Fibroblast of villous mesenchyme (primary cell): Measurements from ENCODE around the gene JMJD8. TPM values are rescaled to one million over a fixed set of nuclear protein-coding genes. Genes with fewer than 3 reads are reported as not detected.

Experiments used
- DNase-seq: peaks from one replicate; pipeline ENCODE4 v3.0.0-alpha.2; 2010; ENCODE audit warnings: low read depth
- H3K4me3 ChIP-seq: 2 replicates; pipeline ENCODE4 v1.5.1; 2011; ENCODE audit warnings: low read depth, mild to moderate bottlenecking, low read length
- CTCF ChIP-seq: IDR thresholded peaks from 2 replicates; pipeline ENCODE4 v1.5.1; 2012; ENCODE audit warnings: low read depth, mild to moderate bottlenecking, low read length; ENCODE audit not compliant: insufficient read depth
- total RNA-seq: library from RNA; depleted of rRNA; stranded (reverse); fragments of >200 nt; gene quantifications from 2 replicates; pipeline ENCODE4 v1.2.3, GENCODE V29; 2012

Gene JMJD8
- total RNA-seq, 1 donor, result 36.3 TPM

- no peak for DNase-seq
- H3K4me3 ChIP-seq, result no peak overlapping the region
- TF ChIP-seq CTCF, result no peak
Observed at GRCh38 chr16:638836-639235, 45.3 kb downstream of the JMJD8 start.

DNA sequence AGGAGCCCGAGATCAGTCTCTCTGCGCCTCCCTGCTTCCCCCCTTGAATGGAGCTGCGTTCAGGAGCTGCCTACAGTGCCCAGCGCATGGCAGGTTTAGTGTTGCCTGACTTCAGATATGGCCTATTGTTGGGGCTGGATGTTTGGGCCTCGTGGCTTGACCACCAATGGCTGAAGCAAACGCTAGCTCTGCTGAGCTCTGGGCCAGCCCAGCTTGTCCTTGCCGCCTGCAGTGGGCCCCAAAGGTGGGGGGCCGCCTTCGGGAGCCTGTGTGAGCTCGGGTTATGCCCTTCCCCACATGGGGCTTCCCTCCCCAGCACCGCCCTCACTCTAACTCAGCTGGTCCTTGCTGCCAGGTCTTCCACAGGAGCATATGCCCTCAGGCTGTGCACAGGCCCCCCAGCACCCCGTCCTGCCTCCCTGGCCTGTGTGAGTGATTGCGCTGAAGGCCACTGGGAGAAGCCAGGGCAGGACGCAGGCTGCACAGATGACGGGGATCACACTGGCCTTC is 46.0 kb downstream of the JMJD8 start:
- no peak for TF ChIP-seq CTCF
- H3K4me3 ChIP-seq, result no peak overlapping the region
- no peak for DNase-seq

DNA sequence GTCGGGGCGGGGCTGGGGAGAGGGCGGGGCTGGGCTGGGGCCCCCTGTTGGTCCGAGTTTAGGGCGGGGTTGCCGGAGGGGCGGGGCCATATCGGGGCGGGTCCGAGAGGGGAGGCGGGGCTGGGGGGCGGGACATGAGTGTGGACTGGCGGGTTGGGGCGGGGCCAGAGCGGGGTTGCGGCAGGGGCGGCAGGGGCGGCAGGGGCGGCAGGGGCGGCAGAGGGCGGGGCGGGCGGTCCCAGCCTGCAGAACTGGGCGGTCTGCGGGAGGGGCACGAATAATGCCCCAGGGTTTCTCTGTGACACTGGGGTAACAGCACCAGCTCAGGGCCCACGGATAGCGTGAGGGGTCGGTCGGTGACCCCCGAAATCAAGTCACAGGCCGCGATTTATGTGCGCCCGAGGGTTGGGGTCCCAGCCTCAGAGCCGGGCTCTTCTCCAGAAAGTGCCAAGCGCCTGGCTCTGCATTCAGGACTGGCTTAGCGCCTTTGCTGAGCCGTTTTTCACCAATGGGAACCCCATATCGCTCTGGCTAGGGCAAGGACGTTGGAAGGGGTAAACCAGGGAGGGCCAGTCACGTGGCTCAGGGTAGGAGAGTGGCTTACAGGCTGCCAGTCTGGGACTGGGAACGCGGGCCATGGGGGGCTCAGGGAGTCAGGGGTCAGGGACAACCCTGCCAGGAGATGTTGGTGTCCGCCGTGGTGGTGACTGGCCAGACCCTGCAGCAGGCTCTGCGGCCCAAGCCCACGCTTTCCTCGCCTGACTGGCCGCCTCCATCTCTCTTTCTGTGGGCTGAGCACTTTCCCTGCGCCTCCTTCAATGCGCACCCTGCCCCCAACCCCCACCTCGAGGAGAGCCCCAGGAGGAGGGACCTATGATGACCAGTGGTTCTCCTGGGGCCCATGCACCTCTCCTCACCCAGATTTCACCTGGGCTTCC is 46.8 kb downstream of the JMJD8 start:
- peak; percentile 92 for DNase-seq
- no peak for TF ChIP-seq CTCF
- peak overlapping the region; percentile 87 for H3K4me3 ChIP-seq

GRCh38 chr16:636206-637080 is 47.7 kb downstream of the JMJD8 start, which contains the start of gene METTL26:
METTL26 (minus strand) TSS chr16:636305; CDS start chr16:636290, 15 bp downstream.
- TF ChIP-seq CTCF, result no peak
- peak; percentile 94 for DNase-seq
- peak within 1 kb of the TSS; percentile 87 for H3K4me3 ChIP-seq

GRCh38 chr16:635573-636205 is 48.4 kb downstream of the JMJD8 start:
- no peak for TF ChIP-seq CTCF
- DNase-seq, result no peak
- H3K4me3 ChIP-seq, result peak overlapping the region; percentile 87

- TF ChIP-seq CTCF, result no peak
- H3K4me3 ChIP-seq, result peak overlapping the region; percentile 87
Observed at GRCh38 chr16:634996-635395, 49.1 kb downstream of the JMJD8 start.

More at GRCh38 chr16:634996-635395, 49.1 kb downstream of the JMJD8 start:
- DNase-seq, result no peak
